ENCODE results near the gene GPR85. TPM values are rescaled to one million over a fixed set of nuclear protein-coding genes. Genes with fewer than 3 reads are reported as not detected.

The GPR85 gene
- polyA plus RNA-seq, 2 of the 4 experiments (the other 2 are of a cell fraction) = 0.10 TPM; not detected in 1

GRCh38 chr7:113118074-113118959 is 31.7 kb upstream of the GPR85 start, which contains the start of gene SMIM30 (continued):
- TF ChIP-seq REST (IDR thresholded peaks at IDR 0.05) (no peak), HMGXB4 (CRISPR knock-in tag; IDR thresholded peaks at IDR 0.05; ENCODE audit: borderline replicate concordance) (no peak), ZC3H11A (IDR thresholded peaks at IDR 0.05) (no peak), JUN (IDR thresholded peaks at IDR 0.05) (peak in 1 of 2 experiments; percentile 74; a peak in 2 of 5 replicates), MAZ (IDR thresholded peaks at IDR 0.05; ENCODE audit: borderline replicate concordance, low read depth, low read length) (no peak), TP53 (CRISPR knock-in tag; IDR thresholded peaks at IDR 0.05) (no peak), RAD21 (conservative IDR thresholded peaks at IDR 0.05 in 1 of 2, IDR thresholded peaks at IDR 0.05 in 1 of 2) (no peak), PHF8 (IDR thresholded peaks at IDR 0.05; ENCODE audit: borderline replicate concordance, low read depth) (peak; percentile 59; the same call in 1 of the 2 replicates), ELK1 (IDR thresholded peaks at IDR 0.05; ENCODE audit: low read depth, low read length) (no peak), ZSCAN20 (CRISPR knock-in tag; IDR thresholded peaks at IDR 0.05) (no peak), RNF2 (IDR thresholded peaks at IDR 0.05; ENCODE audit: borderline replicate concordance, low read depth) (peak; percentile 39; the same call in 1 of the 2 replicates), HOXB5 (CRISPR knock-in tag; IDR thresholded peaks at IDR 0.05) (no peak), MYC (IDR thresholded peaks at IDR 0.05; ENCODE audit: borderline replicate concordance, low read length) (no peak; the same call in 1 of the 2 replicates), KDM1A (IDR thresholded peaks at IDR 0.05; ENCODE audit: low read depth) (no peak), GATA3 (IDR thresholded peaks at IDR 0.05; ENCODE audit: borderline replicate concordance) (no peak), CHD4 (IDR thresholded peaks at IDR 0.05; ENCODE audit: borderline replicate concordance) (no peak), RARB (CRISPR knock-in tag; IDR thresholded peaks at IDR 0.05) (no peak), CHD2 (IDR thresholded peaks at IDR 0.05; ENCODE audit: low read length, partially characterized antibody) (peak; percentile 35), NR3C1 (IDR thresholded peaks at IDR 0.05) (no peak), CEBPB (IDR thresholded peaks at IDR 0.05) (no peak), FOSL2 (IDR thresholded peaks at IDR 0.05) (no peak), FOSL2 (CRISPR knock-in tag; IDR thresholded peaks at IDR 0.05) (no peak), SREBF2 (IDR thresholded peaks at IDR 0.05) (no peak), EHF (CRISPR knock-in tag; IDR thresholded peaks at IDR 0.05) (no peak), EP300 (IDR thresholded peaks at IDR 0.05) (no peak), E2F6 (IDR thresholded peaks at IDR 0.05; ENCODE audit: borderline replicate concordance, low read depth) (peak; percentile 72), FOXS1 (CRISPR knock-in tag; IDR thresholded peaks at IDR 0.05) (no peak), JUNB (IDR thresholded peaks at IDR 0.05) (no peak)
- TF ChIP-seq, protein P1, sequence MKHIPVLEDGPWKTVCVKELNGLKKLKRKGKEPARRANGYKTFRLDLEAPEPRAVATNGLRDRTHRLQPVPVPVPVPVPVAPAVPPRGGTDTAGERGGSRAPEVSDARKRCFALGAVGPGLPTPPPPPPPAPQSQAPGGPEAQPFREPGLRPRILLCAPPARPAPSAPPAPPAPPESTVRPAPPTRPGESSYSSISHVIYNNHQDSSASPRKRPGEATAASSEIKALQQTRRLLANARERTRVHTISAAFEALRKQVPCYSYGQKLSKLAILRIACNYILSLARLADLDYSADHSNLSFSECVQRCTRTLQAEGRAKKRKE (CRISPR knock-in tag; IDR thresholded peaks at IDR 0.05; ENCODE audit: low read depth) = no peak
- TF ChIP-seq, protein P2, sequence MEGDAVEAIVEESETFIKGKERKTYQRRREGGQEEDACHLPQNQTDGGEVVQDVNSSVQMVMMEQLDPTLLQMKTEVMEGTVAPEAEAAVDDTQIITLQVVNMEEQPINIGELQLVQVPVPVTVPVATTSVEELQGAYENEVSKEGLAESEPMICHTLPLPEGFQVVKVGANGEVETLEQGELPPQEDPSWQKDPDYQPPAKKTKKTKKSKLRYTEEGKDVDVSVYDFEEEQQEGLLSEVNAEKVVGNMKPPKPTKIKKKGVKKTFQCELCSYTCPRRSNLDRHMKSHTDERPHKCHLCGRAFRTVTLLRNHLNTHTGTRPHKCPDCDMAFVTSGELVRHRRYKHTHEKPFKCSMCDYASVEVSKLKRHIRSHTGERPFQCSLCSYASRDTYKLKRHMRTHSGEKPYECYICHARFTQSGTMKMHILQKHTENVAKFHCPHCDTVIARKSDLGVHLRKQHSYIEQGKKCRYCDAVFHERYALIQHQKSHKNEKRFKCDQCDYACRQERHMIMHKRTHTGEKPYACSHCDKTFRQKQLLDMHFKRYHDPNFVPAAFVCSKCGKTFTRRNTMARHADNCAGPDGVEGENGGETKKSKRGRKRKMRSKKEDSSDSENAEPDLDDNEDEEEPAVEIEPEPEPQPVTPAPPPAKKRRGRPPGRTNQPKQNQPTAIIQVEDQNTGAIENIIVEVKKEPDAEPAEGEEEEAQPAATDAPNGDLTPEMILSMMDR (IDR thresholded peaks at IDR 0.05) = no peak
- TF ChIP-seq, protein P3, sequence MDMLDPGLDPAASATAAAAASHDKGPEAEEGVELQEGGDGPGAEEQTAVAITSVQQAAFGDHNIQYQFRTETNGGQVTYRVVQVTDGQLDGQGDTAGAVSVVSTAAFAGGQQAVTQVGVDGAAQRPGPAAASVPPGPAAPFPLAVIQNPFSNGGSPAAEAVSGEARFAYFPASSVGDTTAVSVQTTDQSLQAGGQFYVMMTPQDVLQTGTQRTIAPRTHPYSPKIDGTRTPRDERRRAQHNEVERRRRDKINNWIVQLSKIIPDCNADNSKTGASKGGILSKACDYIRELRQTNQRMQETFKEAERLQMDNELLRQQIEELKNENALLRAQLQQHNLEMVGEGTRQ (IDR thresholded peaks at IDR 0.05) = no peak
